GM10266 (cell line): ENCODE data around the gene IVNS1ABP.
"Not testable (repeated sequence)": the region's sequence is repeated elsewhere in the genome, so short reads cannot be mapped to it uniquely, and the experiment has no call there.

Source experiments
- DNase-seq: peaks from one replicate; pipeline ENCODE4 v3.0.0; 2012; ENCODE audit errors: extremely low spot score
- TF ChIP-seq, protein P1 (sequence below): IDR thresholded peaks from 2 replicates; pipeline ENCODE4 v1.5.1; 2012; ENCODE audit warnings: mild to moderate bottlenecking, low read depth; ENCODE audit not compliant: control insufficient read depth, insufficient read depth; ENCODE audit errors: missing control alignments

The IVNS1ABP gene

DNA sequence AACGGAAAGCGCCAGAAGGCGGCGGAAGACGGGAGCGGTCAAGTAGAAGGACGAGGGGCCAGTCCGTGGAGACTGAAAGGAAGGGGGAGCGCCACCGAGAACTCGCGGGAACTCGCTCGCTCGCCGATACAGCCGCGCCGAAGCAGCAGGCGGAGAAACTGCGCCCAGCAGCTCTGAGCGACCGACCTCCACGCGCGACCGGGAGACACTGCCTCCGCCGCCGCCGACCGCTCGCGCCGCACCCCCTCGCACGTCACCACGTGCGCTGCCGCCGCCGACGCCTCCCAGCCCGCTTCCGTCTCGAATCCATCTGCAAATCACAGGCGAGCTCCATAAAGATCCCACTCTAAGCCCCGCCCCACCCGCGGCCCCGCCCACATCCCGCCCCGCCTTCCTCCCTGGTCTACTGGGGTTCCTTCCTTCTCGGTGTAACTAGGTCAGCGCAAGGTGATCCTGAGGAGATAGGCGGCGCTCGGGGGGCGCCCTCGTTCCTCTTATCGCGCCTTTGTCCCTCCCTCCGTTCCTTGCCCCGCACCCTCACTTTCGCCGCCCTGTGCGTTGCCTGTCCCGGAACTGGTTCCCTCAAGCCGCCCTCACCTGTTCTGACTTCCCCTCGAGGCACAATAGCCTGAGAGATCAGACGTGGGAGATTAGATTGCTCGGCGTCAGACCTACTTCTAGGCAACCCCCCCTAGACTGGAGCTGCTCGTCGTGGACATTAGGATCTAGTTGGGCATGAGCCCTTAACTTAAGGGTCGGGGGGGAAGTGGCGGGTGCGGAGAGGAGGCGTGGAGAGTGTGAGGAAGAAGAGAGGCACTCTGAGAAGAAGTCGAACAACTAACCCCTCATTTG, at the start of gene IVNS1ABP:
TSS of gene IVNS1ABP (minus strand) at position 210 of the 852 bp plus-strand sequence. CDS start 7,750 bp downstream, outside the sequence.
- peak; percentile 96 for DNase-seq

GRCh38 chr1:185365951-185366350, 48.9 kb upstream of the IVNS1ABP start:
- no peak for DNase-seq
- TF ChIP-seq, protein P1, sequence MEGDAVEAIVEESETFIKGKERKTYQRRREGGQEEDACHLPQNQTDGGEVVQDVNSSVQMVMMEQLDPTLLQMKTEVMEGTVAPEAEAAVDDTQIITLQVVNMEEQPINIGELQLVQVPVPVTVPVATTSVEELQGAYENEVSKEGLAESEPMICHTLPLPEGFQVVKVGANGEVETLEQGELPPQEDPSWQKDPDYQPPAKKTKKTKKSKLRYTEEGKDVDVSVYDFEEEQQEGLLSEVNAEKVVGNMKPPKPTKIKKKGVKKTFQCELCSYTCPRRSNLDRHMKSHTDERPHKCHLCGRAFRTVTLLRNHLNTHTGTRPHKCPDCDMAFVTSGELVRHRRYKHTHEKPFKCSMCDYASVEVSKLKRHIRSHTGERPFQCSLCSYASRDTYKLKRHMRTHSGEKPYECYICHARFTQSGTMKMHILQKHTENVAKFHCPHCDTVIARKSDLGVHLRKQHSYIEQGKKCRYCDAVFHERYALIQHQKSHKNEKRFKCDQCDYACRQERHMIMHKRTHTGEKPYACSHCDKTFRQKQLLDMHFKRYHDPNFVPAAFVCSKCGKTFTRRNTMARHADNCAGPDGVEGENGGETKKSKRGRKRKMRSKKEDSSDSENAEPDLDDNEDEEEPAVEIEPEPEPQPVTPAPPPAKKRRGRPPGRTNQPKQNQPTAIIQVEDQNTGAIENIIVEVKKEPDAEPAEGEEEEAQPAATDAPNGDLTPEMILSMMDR: no peak

More for the DNA sequence above, at the start of gene IVNS1ABP:
- TF ChIP-seq, protein P1: peak; percentile 76

GRCh38 chr1:185364528-185364927, 47.5 kb upstream of the IVNS1ABP start:
- DNase-seq: not testable (repeated sequence)

DNA sequence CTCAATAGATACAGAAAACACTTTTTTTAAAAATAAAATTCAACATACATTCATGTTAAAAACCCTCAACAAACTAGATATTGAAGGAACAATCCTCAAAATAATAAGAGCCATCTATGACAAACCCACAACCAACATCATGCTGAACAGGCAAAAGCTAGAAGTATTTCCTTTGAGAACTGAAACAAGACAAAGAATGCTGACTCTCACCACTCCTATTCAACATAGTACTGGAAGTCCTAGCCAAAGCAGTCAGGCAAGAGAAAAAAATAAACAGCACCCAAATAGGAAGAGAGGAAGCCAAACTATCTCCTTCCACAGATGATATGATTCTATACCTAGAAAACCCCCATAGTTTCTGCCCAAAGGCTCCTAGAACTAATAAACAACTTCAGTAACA, 46.2 kb upstream of the IVNS1ABP start:
- TF ChIP-seq, protein P1: no peak
- DNase-seq: no peak

DNA sequence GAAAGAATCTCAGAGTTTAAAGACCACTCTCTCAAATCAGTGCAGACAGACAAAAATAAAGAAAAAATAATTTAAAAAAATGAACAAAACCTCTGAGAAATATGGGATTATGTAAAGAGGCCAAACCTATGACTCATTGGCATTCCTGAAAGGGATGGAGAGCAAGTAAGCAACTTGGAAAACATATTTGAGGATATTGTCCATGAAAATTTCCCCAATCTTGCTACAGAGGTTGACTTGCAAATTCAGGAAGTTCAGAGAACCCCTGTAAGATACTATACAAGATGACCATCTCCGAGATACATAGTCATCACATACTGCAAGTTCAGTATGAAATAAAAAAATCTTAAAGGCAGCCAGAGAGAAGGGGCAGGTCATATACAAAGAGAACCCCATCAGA, 43.7 kb upstream of the IVNS1ABP start:
- TF ChIP-seq, protein P1: no peak
- no peak for DNase-seq

- no peak for DNase-seq
- TF ChIP-seq, protein P1: no peak
Observed at GRCh38 chr1:185358957-185359356, 41.9 kb upstream of the IVNS1ABP start.

DNA sequence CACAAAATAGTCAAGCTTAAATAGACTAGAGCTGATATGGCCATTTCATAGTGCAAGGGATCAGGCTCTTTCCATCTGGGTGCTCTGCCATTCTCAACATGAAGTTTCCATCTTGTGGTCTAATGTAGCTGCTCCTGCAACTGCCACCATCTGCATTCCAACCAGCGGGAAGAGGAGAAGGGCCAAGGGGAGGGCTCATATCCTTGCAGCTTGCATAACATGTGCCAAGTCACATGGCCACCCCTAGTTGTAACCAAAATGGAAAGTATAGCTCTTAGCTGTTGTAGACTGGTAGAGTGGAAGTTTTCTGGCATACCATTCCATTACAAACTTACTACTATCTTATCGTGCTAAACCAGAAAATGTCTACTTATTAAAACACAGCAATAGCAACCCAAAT, 38.9 kb upstream of the IVNS1ABP start:
- TF ChIP-seq, protein P1: no peak
- DNase-seq: no peak
